ENCODE results near the gene CLCN2. TPM values are rescaled to one million over a fixed set of nuclear protein-coding genes. Genes with fewer than 3 reads are reported as not detected.

CLCN2 gene
- total RNA-seq, 1 experiment from 2014 or later = 22.6 TPM

- Mint-ChIP-seq H3K9me3 (no peaks in the 10 kb centered on the region), H3K4me3 (peak overlapping the region; percentile 78), H3K27me3 (ENCODE audit: low read depth) (peaks cover 6% of the 10 kb centered on the region; the same call in 1 of the 2 replicates), H3K4me1 (peaks cover 24% of the 10 kb centered on the region), H3K36me3 (peaks cover 24% of the 10 kb centered on the region), H3K27ac (no peak overlapping the region)
- DNase-seq (ENCODE audit: low spot score) (no peak), ATAC-seq (no peak)
- ChIA-PET POLR2A (interaction anchor here (0.6 to 2.8 kb wide), 3 partner anchors 22 to 74 kb away, joined by 3 to 13 read pairs (median 3); partner anchors contain the start of gene FAM131A), CTCF (interaction anchor here (0.6 to 4.8 kb wide), 12 partner anchors 9 to 194 kb away, joined by 3 to 41 read pairs (median 4); no protein-coding TSS in a partner anchor)
- no peak for TF ChIP-seq CDX4 (CRISPR knock-in tag; IDR thresholded peaks at IDR 0.05; ENCODE audit: borderline replicate concordance)
- 0 out of 2 replicates have a peak, but pooled peaks have one; percentile 35 for TF ChIP-seq ZNF512 (CRISPR knock-in tag; IDR thresholded peaks at IDR 0.05; ENCODE audit: borderline replicate concordance)
- peak; percentile 53 for TF ChIP-seq USF2 (CRISPR knock-in tag; IDR thresholded peaks at IDR 0.05)
Measured at GRCh38 chr3:184360070-184360928, 1.1 kb downstream of the CLCN2 start.

DNA sequence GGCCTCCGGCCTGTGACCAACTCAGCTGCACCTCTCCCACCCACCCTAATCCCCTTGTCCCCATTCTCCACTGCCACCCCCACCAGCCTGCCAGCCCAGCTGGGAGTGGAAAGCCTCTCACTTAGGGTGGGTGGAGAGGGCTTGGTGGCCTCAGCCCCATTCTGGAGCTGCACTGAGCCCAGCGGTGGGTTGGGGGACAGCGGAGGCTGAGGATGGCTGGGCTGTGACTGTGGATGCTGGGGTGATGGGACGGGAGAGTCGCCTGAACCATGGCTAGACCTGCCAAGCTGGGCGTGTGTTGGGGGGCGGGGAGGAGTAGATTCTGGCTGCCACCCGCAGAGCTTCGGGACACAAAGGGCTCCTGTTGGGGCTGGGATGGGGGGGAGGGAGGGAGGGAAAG lies 1.8 kb downstream of the CLCN2 start:
- Mint-ChIP-seq H3K36me3 (peaks cover 21% of the 10 kb centered on the region), H3K4me3 (peak overlapping the region; percentile 78; the same call in 1 of the 2 replicates), H3K27ac (no peak overlapping the region), H3K27me3 (ENCODE audit: low read depth) (peaks cover 6% of the 10 kb centered on the region; the same call in 1 of the 2 replicates), H3K9me3 (no peaks in the 10 kb centered on the region), H3K4me1 (peaks cover 19% of the 10 kb centered on the region)
- ATAC-seq (no peak), DNase-seq (ENCODE audit: low spot score) (no peak)
- ChIA-PET CTCF (interaction anchor here (0.6 to 4.8 kb wide), 10 partner anchors 12 to 194 kb away, joined by 4 to 41 read pairs (median 4); no protein-coding TSS in a partner anchor), POLR2A (interaction anchor here (1.6 kb wide), 1 partner anchor 23 kb away, joined by 3 read pairs; the partner anchor contains the start of gene FAM131A)
- TF ChIP-seq ZNF263 (CRISPR knock-in tag; IDR thresholded peaks at IDR 0.05; ENCODE audit: low read depth) = no peak
- no peak for TF ChIP-seq TEAD1 (CRISPR knock-in tag; IDR thresholded peaks at IDR 0.05)
- no peak for TF ChIP-seq GRHL2 (CRISPR knock-in tag; IDR thresholded peaks at IDR 0.05; ENCODE audit: insufficient replicate concordance, severe bottlenecking)
- no peak for TF ChIP-seq TEAD4 (CRISPR knock-in tag; IDR thresholded peaks at IDR 0.05)
- TF ChIP-seq, protein P1, sequence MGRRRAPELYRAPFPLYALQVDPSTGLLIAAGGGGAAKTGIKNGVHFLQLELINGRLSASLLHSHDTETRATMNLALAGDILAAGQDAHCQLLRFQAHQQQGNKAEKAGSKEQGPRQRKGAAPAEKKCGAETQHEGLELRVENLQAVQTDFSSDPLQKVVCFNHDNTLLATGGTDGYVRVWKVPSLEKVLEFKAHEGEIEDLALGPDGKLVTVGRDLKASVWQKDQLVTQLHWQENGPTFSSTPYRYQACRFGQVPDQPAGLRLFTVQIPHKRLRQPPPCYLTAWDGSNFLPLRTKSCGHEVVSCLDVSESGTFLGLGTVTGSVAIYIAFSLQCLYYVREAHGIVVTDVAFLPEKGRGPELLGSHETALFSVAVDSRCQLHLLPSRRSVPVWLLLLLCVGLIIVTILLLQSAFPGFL (CRISPR knock-in tag; IDR thresholded peaks at IDR 0.05; ENCODE audit: borderline replicate concordance) = no peak
- TF ChIP-seq ZNF219 (CRISPR knock-in tag; IDR thresholded peaks at IDR 0.05; ENCODE audit: borderline replicate concordance) = no peak
- TF ChIP-seq, protein P2, sequence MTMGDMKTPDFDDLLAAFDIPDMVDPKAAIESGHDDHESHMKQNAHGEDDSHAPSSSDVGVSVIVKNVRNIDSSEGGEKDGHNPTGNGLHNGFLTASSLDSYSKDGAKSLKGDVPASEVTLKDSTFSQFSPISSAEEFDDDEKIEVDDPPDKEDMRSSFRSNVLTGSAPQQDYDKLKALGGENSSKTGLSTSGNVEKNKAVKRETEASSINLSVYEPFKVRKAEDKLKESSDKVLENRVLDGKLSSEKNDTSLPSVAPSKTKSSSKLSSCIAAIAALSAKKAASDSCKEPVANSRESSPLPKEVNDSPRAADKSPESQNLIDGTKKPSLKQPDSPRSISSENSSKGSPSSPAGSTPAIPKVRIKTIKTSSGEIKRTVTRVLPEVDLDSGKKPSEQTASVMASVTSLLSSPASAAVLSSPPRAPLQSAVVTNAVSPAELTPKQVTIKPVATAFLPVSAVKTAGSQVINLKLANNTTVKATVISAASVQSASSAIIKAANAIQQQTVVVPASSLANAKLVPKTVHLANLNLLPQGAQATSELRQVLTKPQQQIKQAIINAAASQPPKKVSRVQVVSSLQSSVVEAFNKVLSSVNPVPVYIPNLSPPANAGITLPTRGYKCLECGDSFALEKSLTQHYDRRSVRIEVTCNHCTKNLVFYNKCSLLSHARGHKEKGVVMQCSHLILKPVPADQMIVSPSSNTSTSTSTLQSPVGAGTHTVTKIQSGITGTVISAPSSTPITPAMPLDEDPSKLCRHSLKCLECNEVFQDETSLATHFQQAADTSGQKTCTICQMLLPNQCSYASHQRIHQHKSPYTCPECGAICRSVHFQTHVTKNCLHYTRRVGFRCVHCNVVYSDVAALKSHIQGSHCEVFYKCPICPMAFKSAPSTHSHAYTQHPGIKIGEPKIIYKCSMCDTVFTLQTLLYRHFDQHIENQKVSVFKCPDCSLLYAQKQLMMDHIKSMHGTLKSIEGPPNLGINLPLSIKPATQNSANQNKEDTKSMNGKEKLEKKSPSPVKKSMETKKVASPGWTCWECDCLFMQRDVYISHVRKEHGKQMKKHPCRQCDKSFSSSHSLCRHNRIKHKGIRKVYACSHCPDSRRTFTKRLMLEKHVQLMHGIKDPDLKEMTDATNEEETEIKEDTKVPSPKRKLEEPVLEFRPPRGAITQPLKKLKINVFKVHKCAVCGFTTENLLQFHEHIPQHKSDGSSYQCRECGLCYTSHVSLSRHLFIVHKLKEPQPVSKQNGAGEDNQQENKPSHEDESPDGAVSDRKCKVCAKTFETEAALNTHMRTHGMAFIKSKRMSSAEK (CRISPR knock-in tag; IDR thresholded peaks at IDR 0.05; ENCODE audit: borderline replicate concordance) = no peak
- TF ChIP-seq ATF1 (CRISPR knock-in tag; IDR thresholded peaks at IDR 0.05) = no peak
- TF ChIP-seq E2F4 (CRISPR knock-in tag; IDR thresholded peaks at IDR 0.05; ENCODE audit: borderline replicate concordance, low read depth) = no peak
- no peak for TF ChIP-seq NR2C2 (CRISPR knock-in tag; IDR thresholded peaks at IDR 0.05)
- no peak for TF ChIP-seq ZNF671 (CRISPR knock-in tag; IDR thresholded peaks at IDR 0.05)
- no peak for TF ChIP-seq JAZF1 (CRISPR knock-in tag; IDR thresholded peaks at IDR 0.05)
